Astrocyte (in vitro differentiated cells and primary cell): ENCODE data around the gene KIF21B.

Experiments used
- CTCF ChIP-seq: IDR thresholded peaks from 2 replicates; pipeline ENCODE4 v1.5.1; 2011; ENCODE audit warnings: low read depth, mild to moderate bottlenecking, inconsistent platforms, low read length, moderate library complexity; ENCODE audit not compliant: insufficient read depth
- EZH2 ChIP-seq: IDR thresholded peaks from 2 replicates; pipeline ENCODE4 v1.6.1; 2012; ENCODE audit warnings: mild to moderate bottlenecking, low read length, inconsistent platforms; ENCODE audit not compliant: insufficient read depth

- TF ChIP-seq CTCF (no peak), EZH2 (no peak)
These were observed 31.0 kb downstream of the KIF21B start for GRCh38 chr1:200992382-200993048.
